ENCODE measurements around the gene TRIO.

DNA sequence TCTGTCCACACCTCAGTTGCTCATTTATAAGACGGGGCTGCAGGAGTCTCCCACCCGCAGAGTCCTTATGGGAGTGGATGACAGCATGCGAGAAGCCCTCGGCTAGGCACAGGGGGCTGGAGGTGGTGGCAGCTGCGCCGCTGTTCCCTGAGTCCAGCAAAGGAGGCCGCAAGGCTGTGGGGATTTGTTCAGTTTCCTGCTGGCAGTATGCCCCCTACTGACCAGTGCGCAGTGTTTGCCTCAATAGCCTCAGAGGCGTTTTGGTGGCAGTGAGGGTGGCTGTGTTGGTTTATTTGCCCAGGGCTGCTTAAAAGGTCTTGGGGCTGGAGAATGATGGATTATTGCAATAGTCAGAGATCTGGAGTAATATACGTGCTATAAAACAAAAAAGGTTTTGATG, 262.1 kb downstream of the TRIO start:
- no peak for TF ChIP-seq EZH2 (IDR thresholded peaks at IDR 0.05; ENCODE audit: borderline replicate concordance, low read depth, low read length, poor library complexity, severe bottlenecking)
- TF ChIP-seq, protein P1, sequence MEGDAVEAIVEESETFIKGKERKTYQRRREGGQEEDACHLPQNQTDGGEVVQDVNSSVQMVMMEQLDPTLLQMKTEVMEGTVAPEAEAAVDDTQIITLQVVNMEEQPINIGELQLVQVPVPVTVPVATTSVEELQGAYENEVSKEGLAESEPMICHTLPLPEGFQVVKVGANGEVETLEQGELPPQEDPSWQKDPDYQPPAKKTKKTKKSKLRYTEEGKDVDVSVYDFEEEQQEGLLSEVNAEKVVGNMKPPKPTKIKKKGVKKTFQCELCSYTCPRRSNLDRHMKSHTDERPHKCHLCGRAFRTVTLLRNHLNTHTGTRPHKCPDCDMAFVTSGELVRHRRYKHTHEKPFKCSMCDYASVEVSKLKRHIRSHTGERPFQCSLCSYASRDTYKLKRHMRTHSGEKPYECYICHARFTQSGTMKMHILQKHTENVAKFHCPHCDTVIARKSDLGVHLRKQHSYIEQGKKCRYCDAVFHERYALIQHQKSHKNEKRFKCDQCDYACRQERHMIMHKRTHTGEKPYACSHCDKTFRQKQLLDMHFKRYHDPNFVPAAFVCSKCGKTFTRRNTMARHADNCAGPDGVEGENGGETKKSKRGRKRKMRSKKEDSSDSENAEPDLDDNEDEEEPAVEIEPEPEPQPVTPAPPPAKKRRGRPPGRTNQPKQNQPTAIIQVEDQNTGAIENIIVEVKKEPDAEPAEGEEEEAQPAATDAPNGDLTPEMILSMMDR (conservative IDR thresholded peaks at IDR 0.05; ENCODE audit: low read depth, low read length) = peak; percentile 40; the same call in 1 of the 2 replicates

All from A673 (cell line).